GM21367 (cell line): ENCODE data around the gene NACA2.
"Not testable (repeated sequence)": the region's sequence is repeated elsewhere in the genome, so short reads cannot be mapped to it uniquely, and the experiment has no call there.

ENCODE experiments used
- ATAC-seq: cut with Tn5 transposase; IDR thresholded peaks from one replicate; pipeline ENCODE4 v1.9.1; 2021; ENCODE audit not compliant: unreplicated experiment

The NACA2 gene

DNA sequence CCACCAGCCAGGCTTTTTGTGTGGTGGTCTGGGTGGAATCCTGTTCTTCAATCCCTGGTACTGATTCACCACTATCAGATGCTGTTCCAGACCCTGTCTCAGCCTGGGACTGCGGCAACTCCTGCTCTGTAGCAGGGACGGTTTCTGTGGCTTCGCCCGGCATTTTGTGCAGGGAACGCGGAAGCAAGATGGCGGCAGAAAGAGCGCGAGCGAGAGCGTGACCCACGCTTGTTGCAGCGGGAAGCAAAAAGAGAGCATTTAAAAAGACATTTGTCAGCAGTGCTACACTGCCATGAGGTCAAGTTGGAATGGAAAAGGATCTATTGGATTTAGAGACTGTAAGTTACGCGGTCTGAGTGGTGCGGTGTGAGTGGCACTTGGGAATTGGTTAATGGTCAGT lies at the start of gene NACA2:
NACA2 (minus strand) TSS at position 202 of the 400 bp plus-strand sequence; CDS start at position 163, 39 bp downstream.
- no peak for ATAC-seq

DNA sequence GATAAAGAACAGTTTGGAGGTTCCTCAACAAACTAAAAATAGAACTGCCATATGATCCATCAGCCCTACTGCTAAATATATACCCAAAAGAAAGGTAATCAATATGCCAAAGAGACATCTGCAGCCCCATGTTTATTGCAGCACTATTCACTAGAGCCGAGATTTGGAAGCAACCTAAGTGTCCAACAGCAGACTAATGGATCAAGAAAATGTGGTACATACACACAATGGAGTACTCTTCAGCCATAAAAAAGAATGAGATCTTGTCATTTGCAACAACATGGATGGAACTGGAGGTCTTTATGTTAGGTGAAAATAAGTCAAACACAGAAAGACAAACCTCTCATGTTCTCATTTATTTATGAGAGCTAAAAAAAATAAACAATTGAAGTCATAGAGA lies 48.8 kb upstream of the NACA2 start:
- ATAC-seq, result no peak

DNA sequence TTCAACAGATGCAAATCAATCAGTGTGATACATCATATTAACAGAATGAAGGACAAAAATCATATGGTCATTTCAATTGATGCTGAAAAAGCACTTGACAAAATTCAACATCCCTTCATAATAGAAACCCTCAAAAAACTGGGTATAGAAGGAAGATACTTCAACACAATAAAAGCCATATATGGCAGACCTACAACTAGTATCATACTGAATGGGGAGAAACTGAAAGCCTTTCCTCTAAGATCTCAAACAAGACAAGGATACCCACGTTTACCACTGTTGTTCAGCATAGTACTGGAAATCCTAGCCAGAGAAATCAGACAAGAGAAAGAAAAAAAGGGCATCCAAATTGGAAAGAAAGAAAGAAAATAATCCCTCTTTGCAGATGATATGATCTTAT lies 47.1 kb upstream of the NACA2 start:
- no peak for ATAC-seq

DNA sequence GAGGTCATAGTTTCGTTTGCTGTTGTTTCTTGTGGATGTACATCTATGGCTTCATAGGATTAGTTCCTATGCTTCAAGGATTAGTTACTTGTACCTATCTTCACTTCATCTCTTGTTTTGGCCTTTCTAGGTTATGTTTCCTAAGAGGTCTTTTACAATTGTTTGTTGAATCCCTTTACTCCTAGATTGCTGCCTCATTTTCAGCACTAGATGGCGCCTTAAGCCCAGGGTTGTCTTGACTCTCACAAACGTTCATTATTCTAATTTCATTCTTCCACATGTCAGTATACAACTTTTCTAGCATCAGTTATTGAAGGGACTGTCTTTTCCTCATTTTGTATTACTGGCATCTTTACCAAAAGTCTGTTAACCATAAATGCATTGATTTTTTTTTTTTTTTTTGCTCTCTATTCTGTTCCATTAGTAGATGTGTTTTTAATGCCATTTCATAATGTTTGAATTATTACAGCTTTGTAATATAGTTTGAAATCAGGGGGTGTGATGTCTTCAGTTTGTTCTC lies 45.0 kb upstream of the NACA2 start:
- no peak for ATAC-seq

DNA sequence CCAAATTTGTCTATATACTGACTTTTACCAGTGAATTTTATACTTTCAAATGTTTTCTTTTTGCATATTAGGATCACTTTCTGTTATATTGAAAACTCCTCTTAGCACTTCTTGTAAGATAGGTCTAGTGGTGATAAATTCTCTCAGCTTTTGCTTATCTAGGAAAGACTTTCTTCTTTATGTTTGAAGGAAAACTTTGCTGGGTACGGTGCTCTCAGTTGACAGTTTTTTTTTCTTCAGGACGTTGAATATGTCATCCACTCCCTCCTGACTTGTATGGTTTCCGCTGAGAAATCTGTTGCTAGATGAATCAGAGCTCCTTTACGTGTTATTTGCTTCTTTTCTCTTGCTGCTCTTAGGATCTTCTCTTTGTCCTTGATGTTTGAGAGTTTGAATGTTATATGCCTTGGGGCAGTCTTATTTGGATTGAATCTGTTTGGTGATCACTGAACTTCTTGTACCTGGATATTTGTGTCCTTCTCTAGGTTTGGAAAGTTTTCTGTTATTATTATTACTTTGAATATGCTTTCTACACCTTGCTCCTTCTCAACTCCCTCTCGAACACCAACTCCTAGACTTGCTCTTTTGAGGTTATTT lies 44.0 kb upstream of the NACA2 start:
- no peak for ATAC-seq

DNA sequence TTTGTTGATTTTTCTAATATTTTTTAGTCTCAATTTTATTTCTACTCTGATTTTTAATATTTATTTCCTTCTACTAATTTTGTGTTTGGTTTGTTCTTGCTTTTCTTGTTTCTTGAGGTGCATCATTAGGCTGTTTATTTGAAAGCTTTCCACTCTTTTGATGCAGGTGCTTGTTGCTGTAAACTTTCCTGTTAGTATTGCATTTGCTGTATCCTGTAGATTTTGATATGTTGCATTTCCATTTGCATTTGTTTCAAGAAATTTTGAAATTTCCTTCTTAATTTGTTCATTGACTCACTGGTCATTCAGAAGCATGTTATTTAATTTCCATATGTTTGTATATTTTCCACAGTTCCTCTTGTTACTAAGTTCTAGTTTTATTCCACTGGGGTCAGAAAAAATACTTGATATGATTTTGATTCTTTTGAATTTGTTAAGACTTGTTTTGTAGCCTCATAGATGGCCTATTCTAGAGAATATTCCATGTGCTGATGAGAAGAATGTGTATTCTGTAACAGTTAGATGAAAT lies 43.1 kb upstream of the NACA2 start:
- no peak for ATAC-seq

DNA sequence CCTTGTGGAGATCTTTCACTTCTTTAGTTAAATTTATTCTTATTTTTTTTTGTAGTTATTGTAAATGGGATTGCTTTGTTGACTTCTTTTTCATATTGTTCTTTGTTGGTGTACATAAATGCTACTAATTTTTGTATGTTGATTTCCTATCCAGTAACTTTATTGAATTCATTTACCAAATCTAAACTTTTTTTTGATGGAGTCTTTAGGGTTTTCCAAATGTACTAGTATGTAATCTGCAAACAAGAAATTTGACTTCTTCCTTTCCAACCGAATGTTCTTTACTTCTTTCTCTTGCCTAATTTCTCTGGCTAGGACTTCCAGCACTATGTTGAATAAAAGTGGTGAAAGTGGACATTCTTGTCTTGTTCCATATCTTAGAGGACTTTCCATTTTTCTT lies 41.8 kb upstream of the NACA2 start:
- ATAC-seq, result no peak

DNA sequence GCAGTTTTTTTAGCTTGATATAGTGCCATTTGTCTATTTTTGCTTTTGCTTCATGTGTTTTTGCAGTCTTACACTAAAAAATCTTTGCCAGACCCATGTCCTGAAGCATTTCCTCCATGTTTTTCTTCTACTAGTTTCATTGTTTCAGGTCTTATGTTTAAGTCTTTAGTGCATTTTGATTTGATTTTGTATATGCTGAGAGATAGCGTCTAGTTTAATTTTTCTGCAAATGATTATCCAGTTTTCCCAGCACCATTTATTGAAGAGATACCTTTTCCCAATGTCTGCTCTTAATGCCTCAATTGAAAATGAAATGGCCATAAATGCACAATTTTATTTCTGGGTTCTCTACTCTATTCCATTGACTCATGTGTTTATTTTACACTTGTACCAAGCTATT lies 40.8 kb upstream of the NACA2 start:
- no peak for ATAC-seq

DNA sequence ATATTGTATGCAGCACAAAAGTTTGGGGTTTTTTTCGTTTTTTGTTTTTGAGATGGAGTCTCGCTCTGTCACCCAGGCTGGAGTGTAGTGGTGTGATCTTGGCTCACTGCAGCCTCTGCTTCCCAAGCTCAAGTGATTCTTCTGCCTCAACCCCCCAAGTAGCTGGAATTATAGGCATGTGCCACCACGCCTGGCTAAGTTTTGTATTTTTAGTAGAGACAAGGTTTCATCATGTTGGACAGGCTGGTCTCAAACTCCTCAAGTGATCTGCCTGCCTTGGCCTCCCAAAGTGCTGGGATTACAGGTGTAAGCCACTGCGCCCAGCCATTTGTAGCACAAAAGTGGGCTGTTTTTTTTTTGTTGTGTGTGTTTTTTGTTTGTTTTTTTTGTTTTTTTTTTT lies 37.1 kb upstream of the NACA2 start:
- ATAC-seq, result not testable (repeated sequence)

DNA sequence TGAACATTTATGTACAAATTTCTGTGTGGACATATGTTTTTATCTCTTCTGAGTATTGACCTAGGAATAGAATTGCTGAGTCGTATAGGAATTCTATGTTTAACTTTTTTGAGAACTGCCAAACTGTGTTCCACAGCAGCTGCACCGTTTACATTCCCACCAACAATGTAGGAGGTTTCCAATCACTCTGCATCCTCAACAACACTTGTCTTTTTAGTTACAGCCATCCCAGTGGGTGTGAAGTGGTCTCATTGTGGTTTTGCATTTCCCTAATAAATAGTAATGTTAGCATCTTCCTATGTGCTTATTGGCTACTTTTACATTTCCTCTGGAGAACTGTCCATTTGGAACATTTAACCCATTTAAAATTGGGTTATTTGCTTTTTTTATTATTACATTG lies 36.6 kb upstream of the NACA2 start:
- ATAC-seq, result no peak

DNA sequence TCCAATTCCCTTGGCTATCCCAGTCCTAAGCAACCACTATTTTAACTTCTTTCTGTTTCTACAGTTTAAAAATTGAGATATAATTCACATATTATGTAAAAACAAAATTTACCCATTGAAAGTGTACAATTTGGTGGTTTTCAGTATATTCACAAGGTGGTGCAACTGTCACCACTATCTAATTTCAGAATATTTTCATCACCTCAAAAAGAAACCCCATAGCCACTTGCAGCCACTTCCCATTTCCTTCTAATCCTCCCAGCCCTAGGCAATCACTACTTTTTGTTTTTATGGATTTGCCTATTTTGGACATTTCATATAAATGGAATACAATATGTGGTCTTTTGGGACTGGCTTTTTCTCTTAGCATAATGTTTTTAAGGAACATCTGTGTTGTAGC lies 36.1 kb upstream of the NACA2 start:
- ATAC-seq, result no peak

DNA sequence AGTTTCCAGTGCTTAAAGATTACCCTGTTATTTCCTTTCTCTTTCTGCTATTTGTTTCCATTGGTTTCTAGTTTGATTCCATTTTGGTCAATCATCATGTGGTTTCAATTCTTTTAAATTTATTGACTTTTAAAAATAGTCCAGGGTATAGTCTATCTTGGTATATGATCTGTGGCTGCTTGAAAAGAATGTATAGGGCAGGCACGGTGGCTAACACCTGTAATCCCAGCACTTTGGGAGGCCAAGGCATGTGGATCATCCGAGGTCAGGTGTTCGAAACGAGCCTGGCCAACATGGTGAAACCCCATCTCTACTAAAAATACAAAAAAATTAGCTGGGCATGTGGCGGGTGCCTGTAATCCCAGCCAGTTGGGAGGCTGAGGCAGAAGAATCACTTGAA lies 34.5 kb upstream of the NACA2 start:
- no peak for ATAC-seq

DNA sequence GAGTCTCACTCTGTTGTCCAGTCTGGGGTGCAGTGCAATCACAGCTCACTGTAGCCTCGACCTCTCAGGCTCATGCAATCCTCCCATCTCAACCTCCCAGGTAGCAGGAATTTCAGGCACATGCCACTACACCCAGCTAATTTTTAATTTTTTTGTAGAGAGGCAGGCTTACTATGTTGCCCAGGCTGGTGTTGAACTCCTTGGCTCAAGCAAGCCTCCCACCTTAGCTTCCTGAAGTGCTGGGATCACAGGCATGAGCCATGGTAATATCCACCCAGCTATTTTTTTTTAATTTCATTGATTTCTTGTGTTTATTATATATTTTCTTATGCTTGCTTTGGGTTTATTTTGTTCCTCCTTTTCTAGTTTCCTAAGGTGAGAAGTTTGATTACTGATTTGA lies 33.9 kb upstream of the NACA2 start:
- ATAC-seq, result no peak

DNA sequence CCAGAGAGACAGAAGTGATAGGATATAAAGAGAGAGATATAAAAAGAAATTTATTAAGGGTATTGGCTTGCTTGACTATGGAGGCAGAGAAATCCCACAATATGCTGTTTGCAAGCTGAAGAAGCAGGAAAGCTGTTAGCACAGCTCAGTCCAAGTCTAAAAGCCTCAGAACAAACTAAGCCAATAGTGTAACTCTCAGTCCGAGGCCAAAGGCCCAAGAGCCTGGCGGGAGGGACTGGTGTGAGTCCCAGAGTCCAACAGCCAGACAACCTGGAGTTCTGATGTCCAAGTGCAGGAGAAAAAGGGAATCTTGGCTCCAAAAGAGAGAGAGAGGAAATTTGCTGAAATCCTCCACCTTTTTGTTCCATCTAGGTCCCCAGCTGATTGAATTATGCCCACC lies 30.3 kb upstream of the NACA2 start:
- no peak for ATAC-seq

DNA sequence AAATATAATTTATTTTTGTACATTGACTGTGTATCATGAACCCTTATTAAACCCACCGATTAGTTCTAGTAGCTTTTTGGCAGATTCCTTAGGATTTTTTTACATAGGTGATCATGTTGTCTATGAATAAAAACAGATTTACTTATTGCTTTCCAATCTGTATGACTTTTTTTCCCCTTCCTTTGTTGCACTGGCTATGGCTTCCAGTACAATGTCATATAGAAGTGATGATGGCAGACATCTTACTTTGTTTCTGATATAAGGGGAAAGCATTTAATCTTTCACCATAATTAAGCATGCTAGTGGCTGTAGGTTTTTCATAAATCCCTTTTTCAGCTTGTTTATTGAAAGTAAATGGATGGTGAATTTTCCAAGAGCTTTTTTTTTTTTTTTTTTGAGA lies 28.9 kb upstream of the NACA2 start:
- no peak for ATAC-seq

DNA sequence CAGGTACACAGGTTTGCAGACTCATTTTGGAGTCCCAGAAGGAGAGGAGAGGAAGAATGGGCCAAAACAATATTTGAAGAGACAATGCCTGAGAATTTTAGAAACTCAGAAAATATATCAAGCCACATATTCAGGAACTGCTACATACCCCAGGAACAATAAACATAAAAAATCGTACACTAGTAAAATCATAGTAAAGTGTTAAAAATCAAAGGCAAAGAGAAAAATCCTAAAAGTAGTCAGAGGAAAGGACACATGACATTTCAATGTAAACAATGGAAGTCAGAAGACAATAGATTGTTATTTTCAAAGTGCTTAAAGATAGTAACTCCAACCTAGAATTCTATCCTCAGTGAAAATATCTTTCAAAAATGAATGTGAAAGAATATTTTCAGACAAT lies 28.5 kb upstream of the NACA2 start:
- ATAC-seq, result no peak

DNA sequence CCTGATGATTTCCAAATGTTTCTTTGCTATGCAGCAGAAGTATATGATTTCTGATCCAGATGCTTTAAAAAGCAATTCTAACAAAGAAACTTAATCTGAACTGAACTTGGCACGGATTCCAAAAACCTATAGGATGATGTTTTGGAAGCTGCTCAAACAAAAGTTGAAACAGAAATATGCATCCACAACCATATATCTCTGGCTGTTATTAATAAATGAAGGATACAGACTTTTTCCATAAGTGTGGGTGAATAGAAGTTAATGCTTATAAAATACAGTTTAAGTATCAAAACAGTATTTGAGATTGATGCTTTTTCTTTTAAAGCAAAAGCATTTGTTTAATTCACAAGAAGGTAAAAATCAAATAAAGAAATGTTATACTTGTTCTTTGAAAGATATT lies 27.9 kb upstream of the NACA2 start:
- no peak for ATAC-seq

DNA sequence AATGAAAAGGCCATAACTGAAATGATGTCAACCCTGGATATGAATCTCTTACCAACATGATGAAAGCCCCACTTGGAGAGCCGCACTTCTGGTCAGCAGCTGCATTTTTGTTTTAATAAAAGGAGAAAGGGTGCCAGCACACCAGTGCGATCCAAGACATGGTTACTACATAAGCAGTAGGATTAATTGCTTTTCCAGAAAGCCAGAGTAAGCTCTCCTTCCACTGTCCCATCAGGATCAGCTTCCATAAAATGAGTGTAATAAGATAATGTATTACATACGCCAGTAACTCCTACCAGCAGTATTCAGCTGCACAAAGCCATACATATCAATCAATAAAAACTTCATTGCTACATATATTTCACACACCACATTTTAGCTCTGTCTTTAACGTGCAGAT lies 26.3 kb upstream of the NACA2 start:
- no peak for ATAC-seq

DNA sequence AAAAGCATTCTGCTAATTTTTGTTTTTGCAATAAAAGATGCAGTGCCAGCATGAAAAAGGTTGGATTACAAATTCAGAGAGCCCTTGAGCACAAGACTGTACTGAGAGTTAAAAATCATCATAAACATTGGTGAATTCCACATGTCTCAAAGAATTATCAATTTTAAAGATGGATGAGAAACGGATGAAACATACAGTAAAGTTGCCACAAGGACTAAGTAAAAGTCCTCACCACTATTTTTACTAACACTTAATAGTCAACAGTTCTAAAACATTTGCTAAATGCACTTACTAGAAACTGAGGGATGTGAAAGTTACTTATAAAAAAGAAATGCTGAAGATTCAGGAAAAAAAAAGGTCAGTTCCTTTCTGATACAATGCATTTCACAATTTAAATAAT lies 25.8 kb upstream of the NACA2 start:
- no peak for ATAC-seq

DNA sequence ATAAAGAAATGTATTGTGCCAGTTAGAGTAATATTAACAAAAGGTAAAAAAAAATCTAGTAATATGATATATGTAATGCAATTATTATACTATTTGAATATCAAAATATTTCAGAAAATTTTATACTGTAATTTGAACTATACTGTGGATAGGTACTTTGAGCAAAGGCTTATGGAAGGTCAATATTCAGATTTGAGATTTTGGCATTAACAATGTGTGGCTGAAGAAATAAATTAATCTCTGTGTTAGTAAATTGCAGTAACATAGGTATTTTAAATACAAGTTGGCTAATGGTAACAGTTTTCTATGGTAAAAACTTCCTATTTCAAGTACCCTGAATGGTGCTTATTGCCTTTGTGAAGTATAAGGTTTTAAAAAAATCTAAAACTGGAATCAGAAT lies 23.2 kb upstream of the NACA2 start:
- ATAC-seq, result no peak

DNA sequence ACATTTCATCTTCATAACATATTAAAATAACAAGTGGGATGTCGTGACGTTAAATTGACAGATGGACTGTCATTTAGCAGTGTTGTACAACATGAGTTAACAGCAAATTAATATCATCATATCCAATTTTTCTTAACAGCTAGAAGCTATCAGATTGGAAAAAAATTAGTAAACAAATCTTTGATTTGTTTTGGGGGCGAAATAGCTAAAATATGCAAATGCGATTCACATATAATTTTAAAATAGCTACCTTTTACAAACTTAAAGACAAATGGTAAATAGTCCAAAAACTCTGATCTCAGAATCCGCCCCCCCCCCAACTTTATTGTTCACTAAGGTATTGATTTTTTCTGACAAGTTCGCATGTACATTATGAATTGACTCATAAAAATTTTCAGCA lies 20.3 kb upstream of the NACA2 start:
- ATAC-seq, result no peak

DNA sequence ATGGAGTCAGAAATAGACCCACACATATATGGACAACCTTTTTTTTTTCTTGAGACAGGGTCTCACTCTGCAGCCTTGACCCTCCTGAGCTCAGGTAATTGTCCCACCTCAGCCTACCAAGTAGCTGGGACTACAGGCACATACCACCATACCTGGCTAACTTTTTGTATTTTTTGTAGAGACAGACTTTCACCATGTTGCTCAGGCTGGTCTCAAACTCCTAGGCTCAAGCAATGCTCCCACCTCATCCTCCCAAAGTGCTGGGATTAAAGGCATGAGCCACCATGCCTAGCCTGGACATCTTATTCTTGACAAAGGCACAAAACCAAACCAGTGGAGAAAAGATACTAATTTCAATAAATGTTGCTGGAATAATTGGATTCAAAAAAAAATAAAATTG lies 14.7 kb upstream of the NACA2 start:
- ATAC-seq, result no peak

DNA sequence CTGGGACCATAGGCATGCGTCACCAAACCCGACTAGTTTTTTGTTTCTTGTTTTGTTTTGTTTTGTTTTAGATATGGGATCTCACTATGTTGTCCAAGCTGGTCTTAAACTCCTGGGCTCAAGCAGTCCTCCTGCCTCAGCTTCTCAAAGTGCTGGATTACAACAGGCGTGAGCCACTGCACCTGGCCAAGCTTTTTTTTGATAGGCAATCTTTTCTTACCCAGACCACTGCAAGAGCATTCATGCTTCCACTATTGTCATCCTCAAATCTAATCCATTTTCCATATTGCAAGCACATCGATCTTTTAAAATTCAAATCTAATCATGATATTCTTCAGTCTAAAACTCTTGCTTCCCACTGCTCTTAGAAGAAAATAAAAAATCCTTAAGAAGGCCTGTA lies 10.3 kb upstream of the NACA2 start:
- no peak for ATAC-seq
